DOHH2 (cell line): ENCODE results near the gene RNGTT.

Source experiments
- H3F3A ChIP-seq: fragments of 200-600 bp; sonication (generic), shearing (Covaris generic); 2 replicates; pipeline ENCODE4 v1.6.0; 2016; ENCODE audit warnings: antibody characterized with exemption, mild to moderate bottlenecking; ENCODE audit not compliant: control insufficient read depth, insufficient read depth
- H3K27ac ChIP-seq: fragments of 200-600 bp; sonication (generic); 2 replicates; pipeline ENCODE4 v1.5.1; 2014; ENCODE audit warnings: low read depth, mild to moderate bottlenecking, low read length, moderate library complexity
- H3K27me3 ChIP-seq: fragments of 200-600 bp; sonication (generic); 2 replicates; pipeline ENCODE4 v1.6.1; 2014; ENCODE audit warnings: mild to moderate bottlenecking, low read length, mixed read lengths; ENCODE audit not compliant: control insufficient read depth
- H3K36me3 ChIP-seq: fragments of 200-600 bp; sonication (generic); 2 replicates; pipeline ENCODE4 v1.6.1; 2014; ENCODE audit warnings: mild to moderate bottlenecking, low read length, moderate library complexity, mixed read lengths; ENCODE audit not compliant: control insufficient read depth
- H3K4me1 ChIP-seq: fragments of 200-600 bp; sonication (generic); 2 replicates; pipeline ENCODE4 v1.6.1; 2014; ENCODE audit warnings: mild to moderate bottlenecking, low read length, mixed read lengths; ENCODE audit not compliant: control insufficient read depth
- H3K4me2 ChIP-seq: fragments of 200-600 bp; sonication (generic); 2 replicates; pipeline ENCODE4 v1.6.0; 2014; ENCODE audit warnings: mild to moderate bottlenecking, low read length, moderate library complexity
- H3K4me3 ChIP-seq: fragments of 200-600 bp; sonication (generic); 2 replicates; pipeline ENCODE4 v1.5.1; 2014; ENCODE audit warnings: mild to moderate bottlenecking, low read length, mixed read lengths
- H3K79me2 ChIP-seq: fragments of 200-600 bp; sonication (generic); 2 replicates; pipeline ENCODE4 v1.6.1; 2014; ENCODE audit warnings: mild to moderate bottlenecking, low read length, mixed read lengths; ENCODE audit not compliant: control insufficient read depth
- H3K9me2 ChIP-seq: fragments of 200-600 bp; sonication (generic); replicated peaks from 2 replicates; pipeline ENCODE4 v1.6.1; 2014; ENCODE audit warnings: mild to moderate bottlenecking, low read length, mixed read lengths; ENCODE audit not compliant: control insufficient read depth
- H3K9me3 ChIP-seq: fragments of 200-600 bp; sonication (generic); 2 replicates; pipeline ENCODE4 v1.6.1; 2014; ENCODE audit warnings: antibody characterized with exemption, low read length, mixed read lengths; ENCODE audit not compliant: control insufficient read depth, insufficient read depth
- H4K20me1 ChIP-seq: fragments of 200-600 bp; sonication (generic); 2 replicates; pipeline ENCODE4 v1.6.0; 2014; ENCODE audit warnings: low read depth, mild to moderate bottlenecking, antibody characterized with exemption, low read length, moderate library complexity; ENCODE audit not compliant: control insufficient read depth, insufficient read depth
- CTCF ChIP-seq: fragments of 200-600 bp; sonication (generic); IDR thresholded peaks from one replicate; pipeline ENCODE4 v1.5.1; 2014; ENCODE audit warnings: antibody characterized with exemption, mild to moderate bottlenecking, low read depth, low read length; ENCODE audit not compliant: poor library complexity, severe bottlenecking
- EZH2phosphoT487 ChIP-seq: fragments of 200-600 bp; sonication (generic); IDR thresholded peaks from 2 replicates; pipeline ENCODE4 v1.6.1; 2017; ENCODE audit warnings: borderline replicate concordance, mild to moderate bottlenecking, antibody characterized with exemption, low read length, moderate library complexity, mixed read lengths

The RNGTT gene

GRCh38 chr6:88705601-88706000, 257.8 kb downstream of the RNGTT start:
- Histone ChIP-seq H3K9me3 (no peaks in the 10 kb centered on the region), H3K9me2 (no peaks in the 10 kb centered on the region), H3K4me2 (peak overlapping the region; percentile 18; the same call in 1 of the 2 replicates), H4K20me1 (no peaks in the 10 kb centered on the region), H3K4me1 (peaks cover 11% of the 10 kb centered on the region), H3K79me2 (no peaks in the 10 kb centered on the region), H3K27ac (no peak overlapping the region), H3K4me3 (no peak overlapping the region), H3K27me3 (no peaks in the 10 kb centered on the region), H3F3A (no peaks in the 10 kb centered on the region), H3K36me3 (no peaks in the 10 kb centered on the region)
- TF ChIP-seq EZH2phosphoT487 (no peak), CTCF (no peak)

- no peaks in the 10 kb centered on the region for H4K20me1 ChIP-seq
- no peaks in the 10 kb centered on the region for H3K79me2 ChIP-seq
- TF ChIP-seq CTCF, result no peak
- TF ChIP-seq EZH2phosphoT487, result no peak
- H3K36me3 ChIP-seq, result no peaks in the 10 kb centered on the region
- no peak overlapping the region for H3K27ac ChIP-seq
- no peaks in the 10 kb centered on the region for H3K9me3 ChIP-seq
- H3F3A ChIP-seq, result no peaks in the 10 kb centered on the region
- peaks cover 11% of the 10 kb centered on the region for H3K4me1 ChIP-seq
- no peak overlapping the region for H3K4me3 ChIP-seq
- H3K4me2 ChIP-seq, result no peak overlapping the region
- no peaks in the 10 kb centered on the region for H3K9me2 ChIP-seq
- no peaks in the 10 kb centered on the region for H3K27me3 ChIP-seq
Measured at GRCh38 chr6:88704980-88705379, 258.4 kb downstream of the RNGTT start.

- H3K27ac ChIP-seq, result no peak overlapping the region
- no peak for TF ChIP-seq CTCF
- H3K4me1 ChIP-seq, result peaks cover 11% of the 10 kb centered on the region
- H3K79me2 ChIP-seq, result no peaks in the 10 kb centered on the region
- no peaks in the 10 kb centered on the region for H4K20me1 ChIP-seq
- no peaks in the 10 kb centered on the region for H3K9me2 ChIP-seq
- no peaks in the 10 kb centered on the region for H3K9me3 ChIP-seq
- no peaks in the 10 kb centered on the region for H3K27me3 ChIP-seq
- H3K4me3 ChIP-seq, result no peak overlapping the region
- H3K36me3 ChIP-seq, result no peaks in the 10 kb centered on the region
- H3K4me2 ChIP-seq, result no peak overlapping the region
- H3F3A ChIP-seq, result no peaks in the 10 kb centered on the region
Measured at GRCh38 chr6:88702956-88703556, 260.4 kb downstream of the RNGTT start.

GRCh38 chr6:88698661-88699060, 264.8 kb downstream of the RNGTT start:
- Histone ChIP-seq H3K4me1 (no peaks in the 10 kb centered on the region), H3K4me3 (no peak overlapping the region), H3K4me2 (no peak overlapping the region), H3K9me3 (peaks cover 5% of the 10 kb centered on the region; the same call in 1 of the 2 replicates), H4K20me1 (no peaks in the 10 kb centered on the region), H3K27me3 (no peaks in the 10 kb centered on the region), H3K9me2 (no peaks in the 10 kb centered on the region), H3K27ac (no peak overlapping the region), H3F3A (no peaks in the 10 kb centered on the region), H3K79me2 (no peaks in the 10 kb centered on the region), H3K36me3 (peaks cover 2% of the 10 kb centered on the region; the same call in 1 of the 2 replicates)
- TF ChIP-seq CTCF (no peak), EZH2phosphoT487 (no peak)
